Measurements from ENCODE around the gene FCHSD2.

Gene FCHSD2

GRCh38 chr11:73142128-73142377 is at the start of gene FCHSD2:
Gene FCHSD2 (minus strand): TSS chr11:73142318. CDS start chr11:73141877, 441 bp downstream.
- H3K9me3 Mint-ChIP-seq: no peaks in the 10 kb centered on the region
- no peak for DNase-seq
- H3K27me3 Mint-ChIP-seq: no peaks in the 10 kb centered on the region
- peaks cover 48% of the 10 kb centered on the region for H3K4me1 Mint-ChIP-seq (ENCODE audit: low read depth)
- peak within 1 kb of the TSS; percentile 94 for H3K27ac Mint-ChIP-seq
- peaks cover 35% of the 10 kb centered on the region for H3K36me3 Mint-ChIP-seq (ENCODE audit: low read depth)
- peak within 1 kb of the TSS; percentile 96 for H3K4me3 Mint-ChIP-seq

GRCh38 chr11:73191151-73191550 is 49.0 kb upstream of the FCHSD2 start:
- H3K27me3 Mint-ChIP-seq: peaks cover 5% of the 10 kb centered on the region
- H3K9me3 Mint-ChIP-seq: no peaks in the 10 kb centered on the region
- no peaks in the 10 kb centered on the region for H3K36me3 Mint-ChIP-seq (ENCODE audit: low read depth)
- H3K27ac Mint-ChIP-seq: no peak overlapping the region
- DNase-seq: no peak
- no peak overlapping the region for H3K4me3 Mint-ChIP-seq
- H3K4me1 Mint-ChIP-seq (ENCODE audit: low read depth): no peaks in the 10 kb centered on the region

GRCh38 chr11:73190557-73190885 is 48.4 kb upstream of the FCHSD2 start:
- Mint-ChIP-seq H3K9me3 (no peaks in the 10 kb centered on the region), H3K36me3 (ENCODE audit: low read depth) (no peaks in the 10 kb centered on the region), H3K4me3 (no peak overlapping the region), H3K27ac (no peak overlapping the region), H3K27me3 (peaks cover 7% of the 10 kb centered on the region), H3K4me1 (ENCODE audit: low read depth) (no peaks in the 10 kb centered on the region)
- no peak for DNase-seq

- H3K27me3 Mint-ChIP-seq: peaks cover 12% of the 10 kb centered on the region
- no peak overlapping the region for H3K4me3 Mint-ChIP-seq
- H3K9me3 Mint-ChIP-seq: no peaks in the 10 kb centered on the region
- no peaks in the 10 kb centered on the region for H3K36me3 Mint-ChIP-seq (ENCODE audit: low read depth)
- no peak overlapping the region for H3K27ac Mint-ChIP-seq
- H3K4me1 Mint-ChIP-seq (ENCODE audit: low read depth): peaks cover 4% of the 10 kb centered on the region
- no peak for DNase-seq
Measured at GRCh38 chr11:73189723-73190556, 47.8 kb upstream of the FCHSD2 start.

- Mint-ChIP-seq H3K27ac (no peak overlapping the region), H3K36me3 (ENCODE audit: low read depth) (no peaks in the 10 kb centered on the region), H3K4me1 (ENCODE audit: low read depth) (peaks cover 5% of the 10 kb centered on the region), H3K4me3 (no peak overlapping the region), H3K9me3 (no peaks in the 10 kb centered on the region), H3K27me3 (peaks cover 13% of the 10 kb centered on the region)
- DNase-seq: no peak
Measured at GRCh38 chr11:73189315-73189714, 47.2 kb upstream of the FCHSD2 start.

GRCh38 chr11:73188301-73188700 is 46.2 kb upstream of the FCHSD2 start:
- no peak overlapping the region for H3K4me3 Mint-ChIP-seq
- H3K27ac Mint-ChIP-seq: no peak overlapping the region
- no peaks in the 10 kb centered on the region for H3K36me3 Mint-ChIP-seq (ENCODE audit: low read depth)
- peaks cover 5% of the 10 kb centered on the region for H3K4me1 Mint-ChIP-seq (ENCODE audit: low read depth)
- H3K9me3 Mint-ChIP-seq: no peaks in the 10 kb centered on the region
- H3K27me3 Mint-ChIP-seq: peaks cover 14% of the 10 kb centered on the region
- DNase-seq: no peak

- Mint-ChIP-seq H3K27ac (no peak overlapping the region), H3K9me3 (no peaks in the 10 kb centered on the region), H3K36me3 (ENCODE audit: low read depth) (no peaks in the 10 kb centered on the region), H3K27me3 (peaks cover 18% of the 10 kb centered on the region), H3K4me3 (no peak overlapping the region), H3K4me1 (ENCODE audit: low read depth) (peaks cover 5% of the 10 kb centered on the region)
- DNase-seq: no peak
Measured at GRCh38 chr11:73187854-73188253, 45.7 kb upstream of the FCHSD2 start.

GRCh38 chr11:73186886-73187285 is 44.8 kb upstream of the FCHSD2 start:
- Mint-ChIP-seq H3K9me3 (no peaks in the 10 kb centered on the region), H3K27ac (no peak overlapping the region), H3K36me3 (ENCODE audit: low read depth) (no peaks in the 10 kb centered on the region), H3K4me3 (no peak overlapping the region), H3K27me3 (peaks cover 18% of the 10 kb centered on the region), H3K4me1 (ENCODE audit: low read depth) (peaks cover 5% of the 10 kb centered on the region)
- no peak for DNase-seq

- no peak for DNase-seq
- H3K4me3 Mint-ChIP-seq: no peak overlapping the region
- H3K4me1 Mint-ChIP-seq (ENCODE audit: low read depth): peaks cover 5% of the 10 kb centered on the region
- H3K36me3 Mint-ChIP-seq (ENCODE audit: low read depth): no peaks in the 10 kb centered on the region
- no peak overlapping the region for H3K27ac Mint-ChIP-seq
- peaks cover 18% of the 10 kb centered on the region for H3K27me3 Mint-ChIP-seq
- no peaks in the 10 kb centered on the region for H3K9me3 Mint-ChIP-seq
Measured at GRCh38 chr11:73186294-73186850, 44.3 kb upstream of the FCHSD2 start.

GRCh38 chr11:73185680-73186293 is 43.7 kb upstream of the FCHSD2 start:
- H3K9me3 Mint-ChIP-seq: no peaks in the 10 kb centered on the region
- H3K4me1 Mint-ChIP-seq (ENCODE audit: low read depth): peaks cover 5% of the 10 kb centered on the region
- H3K27ac Mint-ChIP-seq: no peak overlapping the region
- H3K4me3 Mint-ChIP-seq: no peak overlapping the region
- no peak for DNase-seq
- H3K36me3 Mint-ChIP-seq (ENCODE audit: low read depth): no peaks in the 10 kb centered on the region
- H3K27me3 Mint-ChIP-seq: peaks cover 18% of the 10 kb centered on the region

GRCh38 chr11:73184953-73185671 is 43.0 kb upstream of the FCHSD2 start:
- no peak overlapping the region for H3K27ac Mint-ChIP-seq
- peaks cover 5% of the 10 kb centered on the region for H3K4me1 Mint-ChIP-seq (ENCODE audit: low read depth)
- H3K27me3 Mint-ChIP-seq: peaks cover 18% of the 10 kb centered on the region
- H3K4me3 Mint-ChIP-seq: peak overlapping the region; percentile 38
- DNase-seq: peak; percentile 72
- H3K36me3 Mint-ChIP-seq (ENCODE audit: low read depth): no peaks in the 10 kb centered on the region
- no peaks in the 10 kb centered on the region for H3K9me3 Mint-ChIP-seq

GRCh38 chr11:73182824-73183321 is 40.8 kb upstream of the FCHSD2 start:
- peaks cover 18% of the 10 kb centered on the region for H3K27me3 Mint-ChIP-seq
- H3K4me1 Mint-ChIP-seq (ENCODE audit: low read depth): peaks cover 5% of the 10 kb centered on the region

GRCh38 chr11:73178681-73179080 is 36.6 kb upstream of the FCHSD2 start:
- no peak for DNase-seq
- Mint-ChIP-seq H3K4me3 (no peak overlapping the region), H3K27ac (no peak overlapping the region), H3K9me3 (no peaks in the 10 kb centered on the region), H3K4me1 (ENCODE audit: low read depth) (no peaks in the 10 kb centered on the region), H3K27me3 (peaks cover 5% of the 10 kb centered on the region), H3K36me3 (ENCODE audit: low read depth) (no peaks in the 10 kb centered on the region)

More at GRCh38 chr11:73182824-73183321, 40.8 kb upstream of the FCHSD2 start:
- Mint-ChIP-seq H3K4me3 (no peak overlapping the region), H3K27ac (no peak overlapping the region), H3K36me3 (ENCODE audit: low read depth) (no peaks in the 10 kb centered on the region), H3K9me3 (no peaks in the 10 kb centered on the region)
- no peak for DNase-seq

- Mint-ChIP-seq H3K4me1 (ENCODE audit: low read depth) (no peaks in the 10 kb centered on the region), H3K9me3 (no peaks in the 10 kb centered on the region), H3K27me3 (peaks cover under 1% of the 10 kb centered on the region), H3K36me3 (ENCODE audit: low read depth) (no peaks in the 10 kb centered on the region), H3K27ac (no peak overlapping the region), H3K4me3 (no peak overlapping the region)
- DNase-seq: peak; percentile 85
Measured at GRCh38 chr11:73177778-73178539, 35.8 kb upstream of the FCHSD2 start.
